Liver (tissue), 9 donors: ENCODE measurements around the gene FOXG1. TPM values are rescaled to one million over a fixed set of nuclear protein-coding genes. Genes with fewer than 3 reads are reported as not detected.

Source experiments
- DNase-seq: peaks from one replicate; pipeline ENCODE4 v3.0.0-alpha.2; 2017; ENCODE audit warnings: low spot score
- H3K27ac ChIP-seq, 2 donors: one replicate each; pipeline ENCODE4 v1.7.0; 2013; ENCODE audit warnings: inconsistent platforms in 2 of 2, low read length in 2 of 2, control low read depth in 1 of 2, low read depth in 1 of 2, mild to moderate bottlenecking in 1 of 2
- H3K27me3 ChIP-seq, 4 donors: one replicate each; pipeline versions ENCODE4 v1.6.1 to v1.7.0; 2013; ENCODE audit warnings: low read length in 3 of 4, inconsistent platforms in 1 of 4, mild to moderate bottlenecking in 1 of 4, moderate library complexity in 1 of 4; ENCODE audit not compliant: control insufficient read depth in 4 of 4, insufficient read depth in 4 of 4
- H3K36me3 ChIP-seq, 4 donors: one replicate each; pipeline versions ENCODE4 v1.6.1 to v1.7.0; 2013; ENCODE audit warnings: low read length in 3 of 4, mild to moderate bottlenecking in 3 of 4, low read depth in 1 of 4, moderate library complexity in 1 of 4; ENCODE audit not compliant: control insufficient read depth in 4 of 4, insufficient read depth in 3 of 4
- H3K4me1 ChIP-seq, 4 donors: one replicate each; pipeline versions ENCODE4 v1.6.1 to v1.7.0; 2013; ENCODE audit warnings: low read length in 3 of 4, mild to moderate bottlenecking in 3 of 4, moderate library complexity in 1 of 4; ENCODE audit not compliant: control insufficient read depth in 4 of 4, insufficient read depth in 4 of 4
- H3K4me3 ChIP-seq, 3 donors: one replicate each; pipeline versions ENCODE4 v1.6.1 to v1.7.0; 2013; ENCODE audit warnings: low read length in 3 of 3, control low read depth in 1 of 3, low read depth in 1 of 3, mild to moderate bottlenecking in 1 of 3
- H3K9ac ChIP-seq, 2 donors: one replicate each; pipeline ENCODE4 v1.7.0; 2013; ENCODE audit warnings: low read length in 2 of 2, mild to moderate bottlenecking in 2 of 2, moderate library complexity in 2 of 2, control low read depth in 1 of 2, low read depth in 1 of 2
- H3K9me3 ChIP-seq, 4 donors: one replicate each; pipeline versions ENCODE4 v1.6.1 to v1.7.0; 2013; ENCODE audit warnings: low read length in 3 of 4; ENCODE audit not compliant: control insufficient read depth in 4 of 4
- GABPA ChIP-seq, 2 donors: IDR thresholded peaks in 1 of 2; conservative IDR thresholded peaks in 1 of 2; 2 replicates each; pipeline ENCODE4 v1.6.1; 2016; ENCODE audit warnings: antibody characterized with exemption in 2 of 2, mild to moderate bottlenecking in 1 of 2, moderate library complexity in 1 of 2
- HNF4G ChIP-seq: IDR thresholded peaks from 2 replicates; pipeline ENCODE4 v1.6.1; 2016; ENCODE audit warnings: antibody characterized with exemption
- JUND ChIP-seq, 2 donors: IDR thresholded peaks; 2 replicates each; pipeline ENCODE4 v1.6.1; 2016; ENCODE audit warnings: antibody characterized with exemption in 2 of 2
- MAX ChIP-seq: IDR thresholded peaks from 2 replicates; pipeline ENCODE4 v1.6.1; 2016; ENCODE audit warnings: antibody characterized with exemption
- NR2F2 ChIP-seq: IDR thresholded peaks from 2 replicates; pipeline ENCODE4 v1.6.1; 2016; ENCODE audit warnings: antibody characterized with exemption
- RAD21 ChIP-seq, 2 donors: IDR thresholded peaks; 2 replicates each; pipeline ENCODE4 v1.6.1; 2016; ENCODE audit warnings: antibody characterized with exemption in 2 of 2, mild to moderate bottlenecking in 2 of 2
- REST ChIP-seq: IDR thresholded peaks from 2 replicates; pipeline ENCODE4 v1.6.1; 2016; ENCODE audit warnings: antibody characterized with exemption, mild to moderate bottlenecking
- SP1 ChIP-seq: IDR thresholded peaks from 2 replicates; pipeline ENCODE4 v1.6.1; 2018; ENCODE audit warnings: antibody characterized with exemption, mild to moderate bottlenecking
- TAF1 ChIP-seq: conservative IDR thresholded peaks from 2 replicates; pipeline ENCODE4 v1.6.1; 2016; ENCODE audit warnings: antibody characterized with exemption, mild to moderate bottlenecking
- YY1 ChIP-seq: IDR thresholded peaks from 2 replicates; pipeline ENCODE4 v1.6.1; 2016; ENCODE audit warnings: antibody characterized with exemption, mild to moderate bottlenecking
- ZBTB33 ChIP-seq: IDR thresholded peaks from 2 replicates; pipeline ENCODE4 v1.6.1; 2016; ENCODE audit warnings: antibody characterized with exemption
- WGBS: extraction: QIAGEN DNeasy Blood & Tissue Kit; methylation state at CpG from one replicate; pipeline ENCODE4 v1.1.7; 2013; 5-methylcytosine and 5-hydroxymethylcytosine counted together
- polyA plus RNA-seq, 2 donors: library from polyadenylated mRNA; stranded (reverse) in 1 of 2; unstranded in 1 of 2; fragments of 200-250 nt in 1 of 2; fragments of >200 nt in 1 of 2; fragmentation: Nextera tagmentation in 1 of 2; extraction: Ambion mirVana in 1 of 2; gene quantifications; one replicate each; pipeline versions ENCODE4 v1.2.1 to v1.2.3, GENCODE V29; 2013 to 2015
- total RNA-seq, 2 donors: library from RNA; depleted of rRNA; stranded (reverse); fragments of >200 nt; gene quantifications; one replicate each; pipeline ENCODE4 v1.2.3, GENCODE V29; 2014
- donor health status: healthy.
- donor health status: healthy.
- donor health status: healthy.
- donor health status: healthy.
- donor health status: healthy.

Gene FOXG1
- total and polyA plus RNA-seq, 4 donors, result not detected

- Histone ChIP-seq H3K4me1 (no peaks in the 10 kb centered on the region), H3K9ac (no peak overlapping the region), H3K27ac (no peak overlapping the region), H3K36me3 (no peaks in the 10 kb centered on the region), H3K4me3 (no peak overlapping the region), H3K9me3 (no peaks in the 10 kb centered on the region), H3K27me3 (peaks cover 0 to 3% (median 0%) of the 10 kb centered on the region in 4 donors)
- WGBS, result 76% methylated on average over 5 of the region's 5 CpGs
- DNase-seq, result no peak
- TF ChIP-seq MAX (no peak), ZBTB33 (no peak), NR2F2 (no peak), JUND (IDR thresholded peaks at IDR 0.05) (no peak), YY1 (no peak), SP1 (no peak), REST (no peak), RAD21 (IDR thresholded peaks at IDR 0.05) (no peak), TAF1 (no peak), GABPA (IDR thresholded peaks at IDR 0.05 in 1 of 2, conservative IDR thresholded peaks at IDR 0.05 in 1 of 2) (no peak), HNF4G (no peak)
Observed at GRCh38 chr14:28719130-28719529, 47.5 kb upstream of the FOXG1 start.

- H3K4me3 ChIP-seq, result no peak overlapping the region
- H3K9ac ChIP-seq, result no peak overlapping the region
- WGBS, result 39% methylated on average over 2 of the region's 2 CpGs
- no peak for DNase-seq
- H3K27me3 ChIP-seq, result peaks cover 0 to 5% (median 0%) of the 10 kb centered on the region in 4 donors
- no peaks in the 10 kb centered on the region for H3K9me3 ChIP-seq
- TF ChIP-seq REST, result no peak
- no peak for TF ChIP-seq ZBTB33
- no peaks in the 10 kb centered on the region for H3K36me3 ChIP-seq
- no peak overlapping the region for H3K27ac ChIP-seq
- H3K4me1 ChIP-seq, result no peaks in the 10 kb centered on the region
Observed at GRCh38 chr14:28731358-28731757, 35.2 kb upstream of the FOXG1 start.
